GM18519 (cell line): ENCODE measurements around the gene SCFD2.

ENCODE experiments used
- ATAC-seq: cut with Tn5 transposase; IDR thresholded peaks from one replicate; pipeline ENCODE4 v1.9.1; 2021; ENCODE audit warnings: mild to moderate bottlenecking, moderate library complexity; ENCODE audit not compliant: unreplicated experiment, low FRiP score

Gene SCFD2

DNA sequence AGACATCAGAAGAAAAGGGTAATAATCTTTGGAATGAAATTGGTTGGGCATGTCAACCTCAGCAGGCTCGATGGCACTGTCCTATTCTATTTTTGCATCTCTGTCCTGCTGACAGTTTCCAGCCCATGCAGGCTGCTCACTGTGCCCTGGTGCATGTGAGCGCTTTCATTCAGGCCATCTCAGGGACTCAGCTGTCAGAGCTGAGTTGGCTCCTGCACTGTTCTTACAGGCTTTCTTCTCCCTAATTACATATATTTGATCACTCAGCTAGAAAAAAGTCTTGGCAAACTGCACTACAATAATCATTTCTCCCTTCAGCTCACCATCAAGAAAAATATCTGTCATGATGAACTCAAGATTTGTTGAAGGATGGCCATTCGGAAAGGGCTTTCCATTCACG, 419.0 kb downstream of the SCFD2 start:
- ATAC-seq = no peak

DNA sequence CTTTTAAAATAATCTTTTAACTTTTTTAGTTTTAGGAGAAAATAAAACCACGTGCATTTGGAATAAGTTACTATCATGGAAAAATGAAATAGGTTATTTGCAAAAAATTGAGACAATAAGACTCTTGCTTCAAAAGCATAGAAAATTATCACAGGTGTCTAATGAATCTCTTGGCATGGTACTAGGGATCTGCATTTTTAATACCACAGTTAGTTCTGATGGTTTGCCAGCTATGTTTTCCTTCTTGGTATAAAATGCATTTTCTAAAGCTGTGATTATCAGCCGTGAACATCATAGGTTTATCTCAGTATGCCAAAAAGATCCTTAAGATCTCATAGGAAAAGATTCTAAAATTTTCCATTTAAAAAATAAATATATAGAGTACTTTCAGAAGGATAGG, 419.9 kb downstream of the SCFD2 start:
- ATAC-seq = no peak

DNA sequence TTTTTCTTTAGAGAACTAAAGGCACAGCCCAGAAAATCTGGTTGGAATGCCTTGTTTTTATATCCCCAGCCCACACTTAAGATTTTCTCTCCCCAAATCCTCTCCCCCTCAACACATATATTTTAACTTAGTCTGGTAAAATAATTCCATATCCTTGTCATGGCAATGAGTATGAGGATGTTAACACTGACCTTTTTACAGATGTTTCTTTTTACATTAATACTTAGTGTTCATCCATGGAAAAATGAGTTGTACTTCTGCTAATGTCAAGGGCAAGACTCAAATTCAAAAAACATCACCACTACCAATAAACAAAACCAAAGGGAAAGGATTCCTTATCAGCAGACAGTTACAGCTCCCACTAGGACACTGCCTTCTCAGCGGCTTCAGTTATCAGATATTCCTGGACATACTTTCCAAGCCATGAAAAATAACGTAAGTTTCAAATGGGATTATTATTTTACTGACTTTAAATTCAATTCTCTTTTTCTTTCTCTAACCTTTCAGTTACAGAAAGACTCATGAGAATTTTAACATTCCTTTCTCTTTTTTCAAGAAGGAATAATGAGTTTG, 420.4 kb downstream of the SCFD2 start:
- no peak for ATAC-seq

GRCh38 chr4:52943677-52944076, 422.2 kb downstream of the SCFD2 start:
- ATAC-seq = no peak

DNA sequence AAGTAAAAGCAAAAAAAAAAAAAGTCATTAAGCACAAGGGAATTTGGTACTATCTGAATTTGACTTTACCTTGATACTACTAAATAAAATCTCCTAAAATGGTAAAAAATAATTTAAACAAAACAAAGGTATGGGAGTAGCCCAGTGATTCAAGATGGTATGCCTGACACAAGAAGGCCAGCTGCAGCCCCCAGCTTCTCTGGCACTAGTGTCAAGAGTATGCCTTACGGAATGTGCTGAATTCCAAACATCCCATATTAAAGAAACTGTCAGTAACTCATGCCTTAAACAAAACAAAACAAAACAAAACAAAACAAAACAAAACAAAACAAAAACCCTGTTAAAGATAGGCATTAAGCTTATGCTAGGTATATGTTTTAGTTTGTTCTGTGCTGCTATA, 422.9 kb downstream of the SCFD2 start:
- ATAC-seq = no peak

DNA sequence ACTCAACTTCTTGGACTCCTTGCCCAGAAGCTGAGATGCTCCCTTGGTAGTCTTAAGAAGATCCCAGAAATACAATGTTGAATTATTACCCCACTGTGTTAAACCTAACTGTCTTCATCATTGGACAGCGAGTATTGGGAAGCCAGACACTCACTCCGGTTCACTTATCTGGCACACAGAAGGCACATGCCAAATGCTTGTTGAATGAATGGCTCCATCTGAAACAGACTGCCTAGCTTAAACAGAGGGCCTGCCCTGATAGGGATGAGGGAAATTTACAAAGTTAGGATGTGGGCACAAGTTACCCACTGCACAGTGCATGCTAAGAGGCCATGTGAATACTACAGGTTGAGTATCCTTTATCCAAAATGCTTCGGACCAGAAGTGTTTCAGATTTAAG, 424.4 kb downstream of the SCFD2 start:
- no peak for ATAC-seq

- ATAC-seq = no peak
Observed at GRCh38 chr4:52939739-52940138, 426.1 kb downstream of the SCFD2 start.

DNA sequence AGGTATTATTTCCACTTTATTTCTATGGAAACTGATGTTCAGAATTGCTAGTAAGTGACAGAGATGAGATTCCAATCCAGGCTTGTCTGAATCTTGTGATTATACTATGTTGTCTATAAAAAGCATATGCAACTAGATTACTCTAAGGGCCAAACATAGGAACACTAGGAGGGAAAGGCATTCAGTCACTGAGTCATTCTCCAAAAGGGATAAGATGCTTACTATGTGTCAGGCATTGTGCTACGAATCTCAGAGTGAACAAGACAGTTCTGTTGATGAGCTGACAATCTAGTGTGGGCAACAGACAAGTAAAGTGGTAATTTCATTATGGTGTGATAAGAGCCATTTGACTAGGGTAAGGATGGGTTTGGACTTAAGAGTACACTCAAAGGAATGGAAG, 426.5 kb downstream of the SCFD2 start:
- no peak for ATAC-seq

DNA sequence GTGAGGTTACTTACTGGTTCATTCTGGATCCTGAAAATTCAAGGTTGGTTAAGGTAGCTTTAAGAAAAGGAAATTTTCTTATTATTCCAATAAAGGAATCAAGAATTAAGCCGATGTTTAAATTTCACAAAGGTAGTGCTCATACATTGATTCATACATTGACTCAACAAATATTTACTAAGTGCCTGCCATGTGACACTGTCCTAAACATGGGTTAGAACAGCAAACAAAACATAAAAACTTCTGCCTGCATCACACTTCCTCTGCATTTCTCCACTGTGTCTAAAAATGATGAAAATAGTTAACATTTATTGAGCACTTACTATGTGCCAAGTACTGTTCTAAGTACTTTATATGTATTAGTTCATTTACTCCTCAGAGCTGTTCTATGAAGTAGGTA, 428.0 kb downstream of the SCFD2 start:
- ATAC-seq = no peak

- no peak for ATAC-seq
Observed at GRCh38 chr4:52936729-52937128, 429.1 kb downstream of the SCFD2 start.

- ATAC-seq = no peak
Observed at GRCh38 chr4:52935317-52935716, 430.5 kb downstream of the SCFD2 start.

- no peak for ATAC-seq
Observed at GRCh38 chr4:52933738-52934137, 432.1 kb downstream of the SCFD2 start.

- no peak for ATAC-seq
Observed at GRCh38 chr4:52932591-52933470, 433.0 kb downstream of the SCFD2 start.

DNA sequence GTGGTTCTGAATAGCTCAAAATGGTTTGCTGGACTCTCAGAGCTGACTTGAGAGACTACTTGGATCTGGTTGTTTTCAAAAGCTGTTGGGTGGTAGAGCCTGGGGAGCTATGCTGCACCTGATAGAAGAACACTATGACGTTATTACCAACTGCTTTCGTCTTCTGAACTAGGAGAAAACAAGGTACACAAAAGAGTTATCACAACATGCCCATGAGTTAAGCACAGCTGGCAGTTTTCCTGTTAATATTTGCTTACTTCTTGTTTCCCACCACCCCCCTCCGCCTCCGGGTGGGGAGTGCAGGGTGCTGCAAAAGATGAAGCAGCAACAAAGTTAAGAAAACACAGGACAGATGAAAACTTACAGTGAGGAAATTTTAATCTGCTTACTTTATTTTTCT, 434.6 kb downstream of the SCFD2 start:
- no peak for ATAC-seq

GRCh38 chr4:52926196-52926974, 439.5 kb downstream of the SCFD2 start:
- no peak for ATAC-seq

DNA sequence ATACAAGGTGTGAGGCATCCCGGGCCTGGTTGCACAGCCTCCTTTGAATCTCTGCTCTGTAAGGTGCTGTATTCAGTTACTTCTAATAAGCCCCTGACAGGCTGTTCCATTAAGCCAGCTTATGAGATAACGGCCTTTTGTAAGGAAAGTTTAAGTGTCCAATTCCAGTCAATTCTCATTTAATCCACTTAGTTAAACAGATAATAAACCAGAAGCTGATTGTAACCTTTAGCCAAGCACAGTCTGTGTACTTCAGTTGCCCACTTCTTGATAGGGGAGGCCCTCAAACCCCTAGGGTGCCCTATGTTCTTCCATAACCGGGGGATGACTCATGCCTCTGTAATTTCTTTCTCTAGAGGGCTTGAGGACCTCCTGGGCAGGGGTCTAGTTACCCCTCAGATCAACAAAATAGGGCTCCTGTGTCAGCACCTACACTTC, 440.3 kb downstream of the SCFD2 start:
- no peak for ATAC-seq

- no peak for ATAC-seq
Observed at GRCh38 chr4:52919461-52919860, 446.4 kb downstream of the SCFD2 start.

- ATAC-seq = no peak
Observed at GRCh38 chr4:52917817-52918216, 448.0 kb downstream of the SCFD2 start.

DNA sequence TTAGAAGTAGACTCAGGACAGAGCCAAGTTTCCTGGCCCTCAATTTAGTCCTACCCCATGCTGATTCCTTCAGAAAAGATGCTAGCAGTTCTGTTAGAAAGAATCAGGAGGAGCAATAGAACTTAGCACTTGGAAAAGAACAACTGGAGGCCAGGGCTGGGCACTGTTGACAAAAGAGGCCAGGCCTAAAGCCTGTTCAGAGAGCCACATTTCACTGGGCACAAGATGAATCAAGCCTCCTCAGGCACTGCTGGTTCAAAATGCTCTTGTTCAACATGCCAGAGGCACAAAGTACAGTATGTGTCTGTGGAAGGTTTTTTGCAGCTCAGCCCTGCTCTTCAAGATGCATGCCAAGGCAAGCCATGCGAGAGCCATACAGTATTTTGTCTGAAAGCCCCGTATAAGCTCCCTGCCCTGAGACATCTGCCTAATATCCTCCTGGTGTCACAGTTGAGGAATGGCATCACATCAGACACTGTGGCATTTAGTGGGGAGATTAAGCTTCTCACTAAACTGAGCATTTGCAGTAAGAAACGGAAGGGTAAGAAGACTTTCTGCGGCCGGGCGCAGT, 450.0 kb downstream of the SCFD2 start:
- ATAC-seq = no peak

DNA sequence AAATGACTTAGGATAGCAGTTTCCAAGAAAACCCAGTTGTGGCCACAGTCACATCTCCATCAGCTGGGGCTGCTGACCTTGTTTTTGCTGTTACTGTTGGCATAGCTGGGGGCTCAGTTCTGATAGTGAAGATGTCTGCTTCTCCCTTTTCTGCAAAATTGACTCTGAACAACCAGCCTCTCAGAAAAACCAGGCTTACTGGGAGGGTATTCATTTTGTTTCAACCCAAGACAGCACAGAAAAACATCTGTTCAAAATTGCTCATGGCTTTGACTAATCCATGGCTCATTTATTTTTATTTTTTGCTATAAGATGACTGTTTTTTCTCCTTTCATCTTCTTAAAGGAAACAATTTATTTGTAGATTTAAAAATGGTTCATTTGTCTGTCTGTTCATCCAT, 450.7 kb downstream of the SCFD2 start:
- no peak for ATAC-seq

- no peak for ATAC-seq
Observed at GRCh38 chr4:52914051-52914605, 451.7 kb downstream of the SCFD2 start.
